SK-N-SH (cell line): ENCODE data around the gene BMPR1A. TPM values are rescaled to one million over a fixed set of nuclear protein-coding genes. Genes with fewer than 3 reads are reported as not detected.

Source experiments
- CTCF ChIA-PET: fragments of 300-600, 350-600 bp; formaldehyde crosslinking; extraction: SDS; loops from one replicate; lab custom pipeline; 2021; lab: Yijun Ruan, JAX
- POLR2A ChIA-PET: fragments of 350-600 bp; sonication (Branson Sonifier 250); formaldehyde crosslinking; extraction: SDS; loops from one replicate; lab custom pipeline; 2020; ENCODE audit warnings: antibody characterized with exemption, inconsistent platforms; lab: Yijun Ruan, JAX
- DNase-seq: peaks from one replicate; pipeline ENCODE4 v3.0.0; 2012
- H2AFZ ChIP-seq: fragments of 200-600 bp; sonication (generic); 2 replicates; pipeline ENCODE4 v1.8.1; 2016; ENCODE audit warnings: antibody characterized with exemption, mild to moderate bottlenecking, low read depth
- H3F3A ChIP-seq: fragments of 200-600 bp; sonication (generic); replicated peaks from 2 replicates; pipeline ENCODE3; 2016; ENCODE audit warnings: antibody characterized with exemption, mild to moderate bottlenecking; ENCODE audit not compliant: insufficient read depth
- H3K27ac ChIP-seq, 2 experiments: fragments of 200-500 bp in 1 of 2; fragments of 200-600 bp in 1 of 2; sonication (Bioruptor generic) in 1 of 2; sonication (generic), shearing (Covaris generic) in 1 of 2; 2 replicates each; pipeline versions ENCODE4 v1.5.1 to v1.6.1; 2014 to 2016; ENCODE audit warnings: low read depth in 2 of 2, inconsistent platforms in 1 of 2, low read length in 1 of 2, mild to moderate bottlenecking in 1 of 2, mixed read lengths in 1 of 2
- H3K27me3 ChIP-seq: fragments of 200-600 bp; sonication (generic), shearing (Covaris generic); 2 replicates; pipeline ENCODE4 v1.6.1; 2016; ENCODE audit warnings: mixed run types; ENCODE audit not compliant: insufficient read depth
- H3K36me3 ChIP-seq, 2 experiments: fragments of 200-500 bp in 1 of 2; fragments of 200-600 bp in 1 of 2; sonication (Bioruptor generic) in 1 of 2; sonication (generic) in 1 of 2; replicated peaks in 1 of 2; 2 replicates each; pipeline versions ENCODE3 to v1.5.1; 2014 to 2016; ENCODE audit warnings: low read length in 1 of 2, mild to moderate bottlenecking in 1 of 2; ENCODE audit not compliant: insufficient read depth in 2 of 2, control insufficient read depth in 1 of 2
- H3K4me1 ChIP-seq, 2 experiments: fragments of 200-500 bp in 1 of 2; fragments of 200-600 bp in 1 of 2; sonication (Bioruptor generic) in 1 of 2; sonication (generic), shearing (Covaris generic) in 1 of 2; 2 replicates each; pipeline versions ENCODE4 v1.5.1 to v1.6.1; 2014 to 2016; ENCODE audit warnings: low read depth in 1 of 2, low read length in 1 of 2, mixed run types in 1 of 2; ENCODE audit not compliant: insufficient read depth in 2 of 2, control insufficient read depth in 1 of 2
- H3K4me2 ChIP-seq: fragments of 200-600 bp; sonication (generic), shearing (Covaris generic); 2 replicates; pipeline ENCODE4 v1.6.1; 2017; ENCODE audit warnings: mixed run types
- H3K4me3 ChIP-seq, 2 experiments: fragments of 200-500 bp in 1 of 2; fragments of 200-600 bp in 1 of 2; sonication (Bioruptor generic) in 1 of 2; sonication (generic), shearing (Covaris generic) in 1 of 2; 2 replicates each; pipeline versions ENCODE4 v1.5.1 to v1.8.1; 2014 to 2016; ENCODE audit warnings: low read depth in 2 of 2, inconsistent platforms in 1 of 2, low read length in 1 of 2, mild to moderate bottlenecking in 1 of 2, mixed read lengths in 1 of 2, moderate library complexity in 1 of 2
- H3K79me2 ChIP-seq: fragments of 200-600 bp; sonication (generic); 2 replicates; pipeline ENCODE4 v1.8.1; 2017; ENCODE audit warnings: mild to moderate bottlenecking; ENCODE audit not compliant: insufficient read depth
- H3K9ac ChIP-seq: fragments of 200-600 bp; sonication (generic); 2 replicates; pipeline ENCODE4 v1.6.1; 2017; ENCODE audit warnings: mixed run types
- H3K9me2 ChIP-seq: fragments of 200-600 bp; sonication (generic); 2 replicates; pipeline ENCODE4 v1.6.1; 2017; ENCODE audit warnings: mixed run types
- H3K9me3 ChIP-seq: fragments of 200-600 bp; sonication (generic); 2 replicates; pipeline ENCODE4 v1.6.1; 2017; ENCODE audit warnings: mixed run types, mild to moderate bottlenecking, moderate library complexity
- H4K20me1 ChIP-seq: fragments of 200-600 bp; sonication (generic); 2 replicates; pipeline ENCODE4 v1.6.1; 2017; ENCODE audit warnings: mild to moderate bottlenecking, mixed run types; ENCODE audit not compliant: insufficient read depth
- ELF1 ChIP-seq: IDR thresholded peaks from 2 replicates; pipeline ENCODE4 v1.4.0; 2012
- EP300 ChIP-seq, 2 experiments: IDR thresholded peaks; 2 replicates each; pipeline versions ENCODE4 v1.4.0 to v1.6.1; 2012; ENCODE audit warnings: borderline replicate concordance in 1 of 2, low read depth in 1 of 2, low read length in 1 of 2
- EZH2phosphoT487 ChIP-seq: fragments of 200-600 bp; sonication (generic); IDR thresholded peaks from 2 replicates; pipeline ENCODE4 v1.6.1; 2017; ENCODE audit warnings: low read depth, mixed run types, mild to moderate bottlenecking, antibody characterized with exemption, moderate library complexity, borderline replicate concordance
- FOSL2 ChIP-seq: IDR thresholded peaks from 2 replicates; pipeline ENCODE4 v1.4.0; 2012; ENCODE audit warnings: low read depth, mild to moderate bottlenecking, moderate library complexity, borderline replicate concordance
- FOXJ3 ChIP-seq: sonication (generic); formaldehyde crosslinking; IDR thresholded peaks from 2 replicates; pipeline ENCODE4 v1.5.1; 2020; ENCODE audit warnings: mild to moderate bottlenecking, missing genetic modification reagents
- GATA2 ChIP-seq: sonication (generic); formaldehyde crosslinking; IDR thresholded peaks from 2 replicates; pipeline ENCODE4 v1.5.0; 2020; ENCODE audit warnings: mild to moderate bottlenecking, missing genetic modification reagents
- MEF2A ChIP-seq: IDR thresholded peaks from 2 replicates; pipeline ENCODE4 v1.4.0; 2012; ENCODE audit warnings: low read depth, borderline replicate concordance
- NFIC ChIP-seq: IDR thresholded peaks from 2 replicates; pipeline ENCODE4 v1.4.0; 2012; ENCODE audit warnings: borderline replicate concordance
- NRF1 ChIP-seq: IDR thresholded peaks from 2 replicates; pipeline ENCODE4 v1.6.1; 2012; ENCODE audit warnings: low read depth, mild to moderate bottlenecking, low read length
- POLR2AphosphoS5 ChIP-seq: IDR thresholded peaks from 2 replicates; pipeline ENCODE4 v1.6.1; 2012; ENCODE audit warnings: low read depth, low read length
- RFX5 ChIP-seq: IDR thresholded peaks from 2 replicates; pipeline ENCODE4 v1.6.1; 2012; ENCODE audit warnings: mild to moderate bottlenecking, improper control_type of control experiment, low read length
- RXRA ChIP-seq: IDR thresholded peaks from 2 replicates; pipeline ENCODE4 v1.4.0; 2012; ENCODE audit warnings: low read depth, mild to moderate bottlenecking, borderline replicate concordance
- SIN3A ChIP-seq: IDR thresholded peaks from 2 replicates; pipeline ENCODE4 v1.6.1; 2012; ENCODE audit warnings: low read depth, mild to moderate bottlenecking, low read length, moderate library complexity, borderline replicate concordance
- SMC3 ChIP-seq: IDR thresholded peaks from 2 replicates; pipeline ENCODE4 v1.6.1; 2012; ENCODE audit warnings: low read depth, low read length, improper control_type of control experiment
- WGBS: methylation state at CpG from one replicate; pipeline ENCODE4 v1.1.6; 2017; ENCODE audit warnings: low lambda C conversion rate; 5-methylcytosine and 5-hydroxymethylcytosine counted together
- polyA plus RNA-seq, 3 experiments: library from polyadenylated mRNA; depleted of rRNA; stranded (reverse); fragments of >200 nt; gene quantifications; 2 replicates each; pipeline ENCODE4 v1.2.3, GENCODE V29; 2012
- TF ChIP-seq, protein P1 (sequence below): fragments of 200-600 bp; sonication (generic); IDR thresholded peaks from 2 replicates; pipeline ENCODE4 v1.6.1; 2017; ENCODE audit warnings: antibody characterized with exemption, mild to moderate bottlenecking, moderate library complexity
- TF ChIP-seq, protein P2 (sequence below): IDR thresholded peaks from 2 replicates; pipeline ENCODE4 v1.4.0; 2012; ENCODE audit warnings: low read depth, borderline replicate concordance
- TF ChIP-seq, protein P3 (sequence below): IDR thresholded peaks from 2 replicates; pipeline ENCODE4 v1.4.0; 2012; ENCODE audit warnings: low read depth, borderline replicate concordance
- TF ChIP-seq, protein P4 (sequence below): fragments of 150-350 bp; IDR thresholded peaks from 2 replicates; pipeline ENCODE4 v1.6.1; 2016; ENCODE audit warnings: mild to moderate bottlenecking, low read depth, low read length

Gene BMPR1A
- polyA plus RNA-seq, 1 of the 3 experiments (the other 2 are of a cell fraction) = 12.7 TPM

DNA sequence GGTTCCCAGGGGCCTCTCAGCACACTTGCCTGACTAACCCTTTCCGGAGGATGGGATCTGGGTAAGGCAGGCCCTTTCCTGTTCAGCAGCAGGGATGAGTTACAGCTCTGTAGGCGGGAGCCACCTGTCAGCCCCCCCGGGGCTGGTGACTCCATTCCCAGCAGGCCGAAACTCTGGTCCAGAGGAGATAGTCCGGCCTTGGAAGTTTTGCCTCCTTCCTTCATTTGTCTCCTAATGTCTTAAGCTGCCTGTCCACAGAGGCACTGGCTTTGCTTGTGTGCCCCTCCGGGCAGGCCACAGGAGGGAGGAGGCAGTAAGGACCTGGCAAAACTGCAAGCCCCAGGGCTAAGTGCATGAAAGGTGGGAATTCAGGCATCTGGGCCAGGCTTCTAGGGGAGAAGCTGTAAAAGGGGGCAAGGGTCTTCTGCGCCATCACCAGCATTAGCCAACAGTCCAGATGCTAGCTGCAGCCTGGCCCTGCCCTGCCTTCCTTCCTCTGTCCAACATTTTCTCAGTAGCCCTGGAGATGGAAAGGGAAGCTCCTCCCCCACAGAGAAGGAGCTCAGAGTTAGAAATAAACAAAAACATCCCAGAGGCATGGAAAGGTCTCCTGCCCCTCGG, 213.1 kb downstream of the BMPR1A start:
- TF ChIP-seq ELF1 (no peak), NFIC (no peak), NRF1 (no peak)
- TF ChIP-seq, protein P1, sequence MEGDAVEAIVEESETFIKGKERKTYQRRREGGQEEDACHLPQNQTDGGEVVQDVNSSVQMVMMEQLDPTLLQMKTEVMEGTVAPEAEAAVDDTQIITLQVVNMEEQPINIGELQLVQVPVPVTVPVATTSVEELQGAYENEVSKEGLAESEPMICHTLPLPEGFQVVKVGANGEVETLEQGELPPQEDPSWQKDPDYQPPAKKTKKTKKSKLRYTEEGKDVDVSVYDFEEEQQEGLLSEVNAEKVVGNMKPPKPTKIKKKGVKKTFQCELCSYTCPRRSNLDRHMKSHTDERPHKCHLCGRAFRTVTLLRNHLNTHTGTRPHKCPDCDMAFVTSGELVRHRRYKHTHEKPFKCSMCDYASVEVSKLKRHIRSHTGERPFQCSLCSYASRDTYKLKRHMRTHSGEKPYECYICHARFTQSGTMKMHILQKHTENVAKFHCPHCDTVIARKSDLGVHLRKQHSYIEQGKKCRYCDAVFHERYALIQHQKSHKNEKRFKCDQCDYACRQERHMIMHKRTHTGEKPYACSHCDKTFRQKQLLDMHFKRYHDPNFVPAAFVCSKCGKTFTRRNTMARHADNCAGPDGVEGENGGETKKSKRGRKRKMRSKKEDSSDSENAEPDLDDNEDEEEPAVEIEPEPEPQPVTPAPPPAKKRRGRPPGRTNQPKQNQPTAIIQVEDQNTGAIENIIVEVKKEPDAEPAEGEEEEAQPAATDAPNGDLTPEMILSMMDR = no peak
- TF ChIP-seq, all 33 proteins: peak for 0
- Histone ChIP-seq H3K4me1 (peaks cover 0 to 6% of the 10 kb centered on the region in 2 experiments; a peak in 1 of 4 replicates), H3K36me3 (no peaks in the 10 kb centered on the region), H3K27ac (no peak overlapping the region), H4K20me1 (no peaks in the 10 kb centered on the region), H3K9me2 (no peaks in the 10 kb centered on the region), H3K4me3 (no peak overlapping the region), H3K4me2 (no peak overlapping the region), H3K9ac (no peak overlapping the region), H2AFZ (no peak overlapping the region), H3K79me2 (no peaks in the 10 kb centered on the region), H3F3A (no peaks in the 10 kb centered on the region), H3K27me3 (no peaks in the 10 kb centered on the region), H3K9me3 (no peaks in the 10 kb centered on the region)
- ChIA-PET POLR2A (no interaction called here), CTCF (interaction anchor here (0.8 to 1.4 kb wide), 5 partner anchors 9 to 124 kb away, joined by 3 to 6 read pairs (median 4); partner anchors contain the start of gene SNCG)
- 75% methylated on average over 4 of the region's 8 CpGs for WGBS
- DNase-seq = no peak

DNA sequence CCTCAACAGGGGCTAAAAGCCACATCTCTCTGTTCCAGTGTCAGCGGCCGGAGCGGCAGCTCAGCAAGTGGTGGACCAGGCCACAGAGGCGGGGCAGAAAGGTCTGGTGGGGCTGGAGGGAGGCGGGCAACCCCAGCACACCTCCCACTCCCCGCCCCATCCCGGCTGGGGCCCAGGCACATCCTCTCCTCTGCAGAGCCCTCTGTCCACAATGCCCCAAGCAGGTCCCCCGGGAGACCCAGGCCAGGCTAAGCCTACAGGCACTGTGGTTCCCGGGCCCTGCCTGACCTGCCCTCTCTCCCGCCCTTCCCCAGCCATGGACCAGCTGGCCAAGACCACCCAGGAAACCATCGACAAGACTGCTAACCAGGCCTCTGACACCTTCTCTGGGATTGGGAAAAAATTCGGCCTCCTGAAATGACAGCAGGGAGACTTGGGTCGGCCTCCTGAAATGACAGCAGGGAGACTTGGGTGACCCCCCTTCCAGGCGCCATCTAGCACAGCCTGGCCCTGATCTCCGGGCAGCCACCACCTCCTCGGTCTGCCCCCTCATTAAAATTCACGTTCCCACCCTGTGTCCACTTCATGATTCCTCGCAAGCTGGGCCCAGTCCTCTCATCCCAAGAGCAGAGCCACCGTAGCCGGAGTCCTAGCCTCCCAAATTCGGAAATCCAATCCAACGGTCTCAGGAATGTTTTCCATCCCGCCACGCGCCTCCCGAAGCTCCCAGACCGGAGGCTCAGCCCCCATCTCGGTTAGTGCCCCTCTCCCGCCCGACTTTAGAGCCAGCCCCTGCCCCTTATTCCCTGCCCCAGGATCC, 214.0 kb downstream of the BMPR1A start:
- 92% methylated on average over 25 of the region's 30 CpGs for WGBS
- Histone ChIP-seq H3K36me3 (no peaks in the 10 kb centered on the region), H3K4me2 (no peak overlapping the region), H2AFZ (no peak overlapping the region), H3K4me3 (no peak overlapping the region), H3K9me2 (no peaks in the 10 kb centered on the region), H3K27ac (no peak overlapping the region), H4K20me1 (no peaks in the 10 kb centered on the region), H3K79me2 (no peaks in the 10 kb centered on the region), H3K27me3 (no peaks in the 10 kb centered on the region), H3F3A (no peaks in the 10 kb centered on the region), H3K9ac (no peak overlapping the region), H3K9me3 (no peaks in the 10 kb centered on the region), H3K4me1 (peaks cover 0 to 6% of the 10 kb centered on the region in 2 experiments; a peak in 1 of 4 replicates)
- ChIA-PET CTCF (interaction anchor here (0.8 to 1.4 kb wide), 6 partner anchors 10 to 123 kb away, joined by 3 to 6 read pairs (median 4); partner anchors contain the start of gene SNCG), POLR2A (no interaction called here)
- TF ChIP-seq SIN3A = no peak
- TF ChIP-seq EP300 (IDR thresholded peaks at IDR 0.05; ENCODE audit: borderline replicate concordance in 1 of 2, low read depth in 1 of 2, low read length in 1 of 2) = no peak
- no peak for TF ChIP-seq RFX5
- no peak for TF ChIP-seq MEF2A
- TF ChIP-seq GATA2 (CRISPR knock-in tag) = no peak
- TF ChIP-seq RXRA = no peak
- TF ChIP-seq, protein P2, sequence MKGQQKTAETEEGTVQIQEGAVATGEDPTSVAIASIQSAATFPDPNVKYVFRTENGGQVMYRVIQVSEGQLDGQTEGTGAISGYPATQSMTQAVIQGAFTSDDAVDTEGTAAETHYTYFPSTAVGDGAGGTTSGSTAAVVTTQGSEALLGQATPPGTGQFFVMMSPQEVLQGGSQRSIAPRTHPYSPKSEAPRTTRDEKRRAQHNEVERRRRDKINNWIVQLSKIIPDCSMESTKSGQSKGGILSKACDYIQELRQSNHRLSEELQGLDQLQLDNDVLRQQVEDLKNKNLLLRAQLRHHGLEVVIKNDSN = no peak
- TF ChIP-seq, protein P3, sequence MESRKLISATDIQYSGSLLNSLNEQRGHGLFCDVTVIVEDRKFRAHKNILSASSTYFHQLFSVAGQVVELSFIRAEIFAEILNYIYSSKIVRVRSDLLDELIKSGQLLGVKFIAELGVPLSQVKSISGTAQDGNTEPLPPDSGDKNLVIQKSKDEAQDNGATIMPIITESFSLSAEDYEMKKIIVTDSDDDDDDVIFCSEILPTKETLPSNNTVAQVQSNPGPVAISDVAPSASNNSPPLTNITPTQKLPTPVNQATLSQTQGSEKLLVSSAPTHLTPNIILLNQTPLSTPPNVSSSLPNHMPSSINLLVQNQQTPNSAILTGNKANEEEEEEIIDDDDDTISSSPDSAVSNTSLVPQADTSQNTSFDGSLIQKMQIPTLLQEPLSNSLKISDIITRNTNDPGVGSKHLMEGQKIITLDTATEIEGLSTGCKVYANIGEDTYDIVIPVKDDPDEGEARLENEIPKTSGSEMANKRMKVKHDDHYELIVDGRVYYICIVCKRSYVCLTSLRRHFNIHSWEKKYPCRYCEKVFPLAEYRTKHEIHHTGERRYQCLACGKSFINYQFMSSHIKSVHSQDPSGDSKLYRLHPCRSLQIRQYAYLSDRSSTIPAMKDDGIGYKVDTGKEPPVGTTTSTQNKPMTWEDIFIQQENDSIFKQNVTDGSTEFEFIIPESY = no peak
- no peak for TF ChIP-seq POLR2AphosphoS5
- TF ChIP-seq SMC3 = no peak
- TF ChIP-seq, protein P4, sequence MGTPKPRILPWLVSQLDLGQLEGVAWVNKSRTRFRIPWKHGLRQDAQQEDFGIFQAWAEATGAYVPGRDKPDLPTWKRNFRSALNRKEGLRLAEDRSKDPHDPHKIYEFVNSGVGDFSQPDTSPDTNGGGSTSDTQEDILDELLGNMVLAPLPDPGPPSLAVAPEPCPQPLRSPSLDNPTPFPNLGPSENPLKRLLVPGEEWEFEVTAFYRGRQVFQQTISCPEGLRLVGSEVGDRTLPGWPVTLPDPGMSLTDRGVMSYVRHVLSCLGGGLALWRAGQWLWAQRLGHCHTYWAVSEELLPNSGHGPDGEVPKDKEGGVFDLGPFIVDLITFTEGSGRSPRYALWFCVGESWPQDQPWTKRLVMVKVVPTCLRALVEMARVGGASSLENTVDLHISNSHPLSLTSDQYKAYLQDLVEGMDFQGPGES = no peak
- TF ChIP-seq EZH2phosphoT487 = no peak
- TF ChIP-seq FOXJ3 (CRISPR knock-in tag) = no peak
- TF ChIP-seq FOSL2 = no peak
- TF ChIP-seq NRF1 = no peak
- DNase-seq = no peak
